HG03558 (cell line): ENCODE data around the gene TRIM29.

Source experiments
- ATAC-seq: cut with Tn5 transposase; IDR thresholded peaks from one replicate; pipeline ENCODE4 v1.9.1; 2021; ENCODE audit warnings: moderate number of reproducible peaks; ENCODE audit not compliant: unreplicated experiment; ENCODE audit errors: extremely low read depth

Gene TRIM29

GRCh38 chr11:120065876-120066275 lies 72.0 kb downstream of the TRIM29 start:
- no peak for ATAC-seq

GRCh38 chr11:120065176-120065575 lies 72.7 kb downstream of the TRIM29 start:
- ATAC-seq, result no peak

- no peak for ATAC-seq
These were observed 73.6 kb downstream of the TRIM29 start for GRCh38 chr11:120064341-120064740.

GRCh38 chr11:120063686-120064340 lies 74.1 kb downstream of the TRIM29 start:
- no peak for ATAC-seq

- ATAC-seq, result no peak
These were observed 75.4 kb downstream of the TRIM29 start for GRCh38 chr11:120062561-120062930.

GRCh38 chr11:120061761-120062560 lies 76.0 kb downstream of the TRIM29 start:
- no peak for ATAC-seq
